HEK293 (cell line): ENCODE data around the gene NELFB.

ENCODE experiments used
- CTCF ChIA-PET: fragments of 350-600 bp; formaldehyde crosslinking; extraction: SDS; loops from one replicate; lab custom pipeline; 2021; ENCODE audit warnings: antibody characterized with exemption; lab: Yijun Ruan, JAX
- POLR2A ChIA-PET: fragments of 300-600 bp; formaldehyde crosslinking; extraction: SDS; loops from one replicate; lab custom pipeline; 2020; ENCODE audit warnings: antibody characterized with exemption, inconsistent platforms; lab: Yijun Ruan, JAX
- H3K27ac ChIP-seq: fragments of 200-500 bp; sonication (Bioruptor generic); 2 replicates; pipeline ENCODE4 v1.5.1; 2014; ENCODE audit warnings: low read depth, low read length, control low read depth, inconsistent platforms; ENCODE audit errors: extremely low read depth
- H3K36me3 ChIP-seq, 2 experiments: fragments of 200-500 bp in 1 of 2; sonication (Bioruptor generic) in 1 of 2; 1 replicate in 1 of 2; 2 replicates in 1 of 2; pipeline ENCODE4 v1.5.1; 2014 to 2017; ENCODE audit warnings: inconsistent platforms in 2 of 2, low read length in 2 of 2; ENCODE audit not compliant: control insufficient read depth in 2 of 2, insufficient read depth in 1 of 2
- H3K4me1 ChIP-seq: fragments of 200-500 bp; sonication (Bioruptor generic); 2 replicates; pipeline ENCODE4 v1.5.1; 2014; ENCODE audit warnings: mild to moderate bottlenecking, low read length, inconsistent platforms; ENCODE audit not compliant: control insufficient read depth, insufficient read depth
- H3K4me3 ChIP-seq: 2 replicates; pipeline ENCODE4 v1.5.1; 2011; ENCODE audit warnings: low read depth, mild to moderate bottlenecking, control low read depth, low read length, moderate library complexity
- H3K9me3 ChIP-seq: fragments of 200-500 bp; sonication (Bioruptor generic); 2 replicates; pipeline ENCODE4 v1.5.1; 2014; ENCODE audit warnings: low read depth, low read length, inconsistent platforms; ENCODE audit not compliant: control insufficient read depth, insufficient read depth
- EGR2 ChIP-seq: fragments of 450-650 bp; formaldehyde crosslinking; IDR thresholded peaks from 2 replicates; pipeline ENCODE4 v1.5.1; 2016; ENCODE audit warnings: low read depth, missing biosample characterization, missing genetic modification characterization
- GLI4 ChIP-seq: fragments of 450-650 bp; formaldehyde crosslinking; IDR thresholded peaks from 2 replicates; pipeline ENCODE4 v1.5.1; 2016; ENCODE audit warnings: missing biosample characterization, missing genetic modification characterization
- GLIS2 ChIP-seq: fragments of 450-650 bp; formaldehyde crosslinking; IDR thresholded peaks from 2 replicates; pipeline ENCODE4 v1.5.1; 2016; ENCODE audit warnings: missing biosample characterization, missing genetic modification characterization
- OSR2 ChIP-seq: fragments of 450-650 bp; formaldehyde crosslinking; IDR thresholded peaks from 2 replicates; pipeline ENCODE4 v1.5.1; 2016; ENCODE audit warnings: missing biosample characterization, missing genetic modification characterization
- SCRT1 ChIP-seq: fragments of 450-650 bp; formaldehyde crosslinking; IDR thresholded peaks from 2 replicates; pipeline ENCODE4 v1.5.1; 2016; ENCODE audit warnings: missing biosample characterization, missing genetic modification characterization, borderline replicate concordance
- SCRT2 ChIP-seq: fragments of 450-650 bp; formaldehyde crosslinking; IDR thresholded peaks from 2 replicates; pipeline ENCODE4 v1.5.1; 2016; ENCODE audit warnings: missing biosample characterization, missing genetic modification characterization
- ZBTB17 ChIP-seq: fragments of 450-650 bp; formaldehyde crosslinking; IDR thresholded peaks from 2 replicates; pipeline ENCODE4 v1.5.1; 2016; ENCODE audit warnings: missing biosample characterization, missing genetic modification characterization
- ZEB2 ChIP-seq: fragments of 450-650 bp; formaldehyde crosslinking; IDR thresholded peaks from 2 replicates; pipeline ENCODE4 v1.5.1; 2016; ENCODE audit warnings: missing biosample characterization, missing genetic modification characterization
- ZNF155 ChIP-seq: fragments of 450-650 bp; formaldehyde crosslinking; IDR thresholded peaks from 2 replicates; pipeline ENCODE4 v1.5.1; 2016; ENCODE audit warnings: missing biosample characterization, missing genetic modification characterization
- ZNF211 ChIP-seq: fragments of 450-650 bp; formaldehyde crosslinking; IDR thresholded peaks from 2 replicates; pipeline ENCODE4 v1.5.1; 2016; ENCODE audit warnings: low read depth, missing biosample characterization, missing genetic modification characterization
- ZNF223 ChIP-seq: fragments of 450-650 bp; formaldehyde crosslinking; IDR thresholded peaks from 2 replicates; pipeline ENCODE4 v1.5.1; 2016; ENCODE audit warnings: missing biosample characterization, missing genetic modification characterization
- ZNF423 ChIP-seq: fragments of 450-650 bp; formaldehyde crosslinking; IDR thresholded peaks from 2 replicates; pipeline ENCODE4 v1.5.1; 2016; ENCODE audit warnings: missing biosample characterization, missing genetic modification characterization
- ZNF629 ChIP-seq: fragments of 450-650 bp; formaldehyde crosslinking; IDR thresholded peaks from 2 replicates; pipeline ENCODE4 v1.5.1; 2017; ENCODE audit warnings: missing biosample characterization, missing genetic modification characterization
- ZNF747 ChIP-seq: fragments of 450-650 bp; formaldehyde crosslinking; IDR thresholded peaks from 2 replicates; pipeline ENCODE4 v1.5.1; 2016; ENCODE audit warnings: missing biosample characterization, missing genetic modification characterization
- ZNF791 ChIP-seq: fragments of 450-650 bp; formaldehyde crosslinking; IDR thresholded peaks from 2 replicates; pipeline ENCODE4 v1.5.1; 2016; ENCODE audit warnings: missing biosample characterization, missing genetic modification characterization
- ZNF792 ChIP-seq: fragments of 450-650 bp; formaldehyde crosslinking; IDR thresholded peaks from 2 replicates; pipeline ENCODE4 v1.5.1; 2016; ENCODE audit warnings: missing biosample characterization, missing genetic modification characterization
- ZNF830 ChIP-seq: fragments of 450-650 bp; IDR thresholded peaks from 2 replicates; pipeline ENCODE4 v1.5.0; 2018; ENCODE audit warnings: missing biosample characterization, missing genetic modification characterization, low read depth, mild to moderate bottlenecking, moderate library complexity
- TF ChIP-seq, protein P1 (sequence below): fragments of 450-650 bp; formaldehyde crosslinking; IDR thresholded peaks from 2 replicates; pipeline ENCODE4 v1.5.1; 2016; ENCODE audit warnings: missing biosample characterization, missing genetic modification characterization
- TF ChIP-seq, protein P2 (sequence below): fragments of 450-650 bp; formaldehyde crosslinking; IDR thresholded peaks from 2 replicates; pipeline ENCODE4 v1.5.1; 2016; ENCODE audit warnings: missing biosample characterization, missing genetic modification characterization
- TF ChIP-seq, protein P3 (sequence below): fragments of 450-650 bp; formaldehyde crosslinking; IDR thresholded peaks from 2 replicates; pipeline ENCODE4 v1.5.1; 2016; ENCODE audit warnings: missing biosample characterization, missing genetic modification characterization, borderline replicate concordance
- TF ChIP-seq, protein P4 (sequence below): fragments of 450-650 bp; formaldehyde crosslinking; IDR thresholded peaks from 2 replicates; pipeline ENCODE4 v1.5.1; 2017; ENCODE audit warnings: missing biosample characterization, missing genetic modification characterization
- TF ChIP-seq, protein P5 (sequence below): fragments of 450-650 bp; formaldehyde crosslinking; IDR thresholded peaks from 2 replicates; pipeline ENCODE4 v1.5.1; 2016; ENCODE audit warnings: missing biosample characterization, missing genetic modification characterization
- TF ChIP-seq, protein P6 (sequence below): fragments of 450-650 bp; IDR thresholded peaks from 2 replicates; pipeline ENCODE4 v1.5.1; 2018; ENCODE audit warnings: missing biosample characterization, missing genetic modification characterization
- TF ChIP-seq, protein P7 (sequence below): fragments of 450-650 bp; formaldehyde crosslinking; IDR thresholded peaks from 2 replicates; pipeline ENCODE4; 2016; ENCODE audit warnings: missing biosample characterization, missing genetic modification characterization

Gene NELFB

DNA sequence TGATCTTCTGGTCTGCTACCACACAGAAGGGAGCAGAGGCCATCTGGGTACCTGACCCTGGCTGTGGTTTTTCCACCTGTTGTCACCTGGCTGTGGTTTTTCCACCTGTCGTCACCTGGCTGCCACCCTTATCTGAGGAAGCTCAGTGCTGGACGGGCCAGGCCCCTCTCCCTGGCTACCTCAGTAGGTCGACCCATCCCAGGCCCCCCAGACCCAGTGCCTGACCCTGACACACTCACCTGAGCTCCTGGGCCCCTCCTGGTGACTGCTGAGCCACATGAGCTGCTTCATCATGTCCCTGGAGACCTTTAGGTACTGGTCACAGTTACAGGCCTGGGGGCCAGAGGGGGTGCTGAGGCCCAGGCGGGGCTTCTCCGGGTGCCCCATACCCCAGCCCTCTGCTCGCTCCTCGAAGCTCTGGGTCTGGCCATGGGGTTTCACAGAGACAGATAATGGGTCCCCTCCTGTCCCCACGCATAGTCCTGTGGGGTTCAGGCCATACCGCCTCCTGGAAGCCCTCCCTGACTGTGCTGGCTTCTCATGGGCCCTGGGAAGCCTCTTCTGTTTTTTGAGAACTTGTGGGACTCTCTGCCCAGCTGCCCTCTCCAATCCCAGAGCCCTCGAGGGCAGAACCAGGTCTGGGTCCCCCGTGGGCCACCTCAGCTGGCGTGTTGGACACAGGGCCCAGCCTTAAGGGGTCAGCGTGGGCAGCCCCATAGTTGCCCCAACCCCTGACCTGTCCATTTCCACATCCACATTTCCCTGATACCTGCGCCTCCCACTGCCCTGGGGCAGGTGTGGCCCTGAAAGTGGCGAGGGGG lies 54.5 kb downstream of the NELFB start:
- ChIA-PET CTCF (interaction anchor here (0.5 to 0.9 kb wide), 2 partner anchors 23 to 773 kb away, joined by 4 read pairs; no protein-coding TSS in a partner anchor), POLR2A (interaction anchor here (1.0 to 5.4 kb wide), 5 partner anchors 8 to 114 kb away, joined by 3 to 40 read pairs (median 4); partner anchors contain the start of genes EXD3, NOXA1, NRARP and TUBB4B)
- no peaks in the 10 kb centered on the region; the same call in 1 of the 2 replicates for H3K4me1 ChIP-seq
- TF ChIP-seq, protein P1, sequence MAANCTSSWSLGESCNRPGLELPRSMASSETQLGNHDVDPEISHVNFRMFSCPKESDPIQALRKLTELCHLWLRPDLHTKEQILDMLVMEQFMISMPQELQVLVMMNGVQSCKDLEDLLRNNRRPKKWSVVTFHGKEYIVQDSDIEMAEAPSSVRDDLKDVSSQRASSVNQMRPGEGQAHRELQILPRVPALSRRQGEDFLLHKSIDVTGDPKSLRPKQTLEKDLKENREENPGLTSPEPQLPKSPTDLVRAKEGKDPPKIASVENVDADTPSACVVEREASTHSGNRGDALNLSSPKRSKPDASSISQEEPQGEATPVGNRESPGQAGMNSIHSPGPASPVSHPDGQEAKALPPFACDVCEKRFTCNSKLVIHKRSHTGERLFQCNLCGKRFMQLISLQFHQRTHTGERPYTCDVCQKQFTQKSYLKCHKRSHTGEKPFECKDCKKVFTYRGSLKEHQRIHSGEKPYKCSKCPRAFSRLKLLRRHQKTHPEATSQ (tag by site-specific recombination), result no peak
- TF ChIP-seq, protein P2, sequence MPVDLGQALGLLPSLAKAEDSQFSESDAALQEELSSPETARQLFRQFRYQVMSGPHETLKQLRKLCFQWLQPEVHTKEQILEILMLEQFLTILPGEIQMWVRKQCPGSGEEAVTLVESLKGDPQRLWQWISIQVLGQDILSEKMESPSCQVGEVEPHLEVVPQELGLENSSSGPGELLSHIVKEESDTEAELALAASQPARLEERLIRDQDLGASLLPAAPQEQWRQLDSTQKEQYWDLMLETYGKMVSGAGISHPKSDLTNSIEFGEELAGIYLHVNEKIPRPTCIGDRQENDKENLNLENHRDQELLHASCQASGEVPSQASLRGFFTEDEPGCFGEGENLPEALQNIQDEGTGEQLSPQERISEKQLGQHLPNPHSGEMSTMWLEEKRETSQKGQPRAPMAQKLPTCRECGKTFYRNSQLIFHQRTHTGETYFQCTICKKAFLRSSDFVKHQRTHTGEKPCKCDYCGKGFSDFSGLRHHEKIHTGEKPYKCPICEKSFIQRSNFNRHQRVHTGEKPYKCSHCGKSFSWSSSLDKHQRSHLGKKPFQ (tag by site-specific recombination), result no peak
- TF ChIP-seq, protein P3, sequence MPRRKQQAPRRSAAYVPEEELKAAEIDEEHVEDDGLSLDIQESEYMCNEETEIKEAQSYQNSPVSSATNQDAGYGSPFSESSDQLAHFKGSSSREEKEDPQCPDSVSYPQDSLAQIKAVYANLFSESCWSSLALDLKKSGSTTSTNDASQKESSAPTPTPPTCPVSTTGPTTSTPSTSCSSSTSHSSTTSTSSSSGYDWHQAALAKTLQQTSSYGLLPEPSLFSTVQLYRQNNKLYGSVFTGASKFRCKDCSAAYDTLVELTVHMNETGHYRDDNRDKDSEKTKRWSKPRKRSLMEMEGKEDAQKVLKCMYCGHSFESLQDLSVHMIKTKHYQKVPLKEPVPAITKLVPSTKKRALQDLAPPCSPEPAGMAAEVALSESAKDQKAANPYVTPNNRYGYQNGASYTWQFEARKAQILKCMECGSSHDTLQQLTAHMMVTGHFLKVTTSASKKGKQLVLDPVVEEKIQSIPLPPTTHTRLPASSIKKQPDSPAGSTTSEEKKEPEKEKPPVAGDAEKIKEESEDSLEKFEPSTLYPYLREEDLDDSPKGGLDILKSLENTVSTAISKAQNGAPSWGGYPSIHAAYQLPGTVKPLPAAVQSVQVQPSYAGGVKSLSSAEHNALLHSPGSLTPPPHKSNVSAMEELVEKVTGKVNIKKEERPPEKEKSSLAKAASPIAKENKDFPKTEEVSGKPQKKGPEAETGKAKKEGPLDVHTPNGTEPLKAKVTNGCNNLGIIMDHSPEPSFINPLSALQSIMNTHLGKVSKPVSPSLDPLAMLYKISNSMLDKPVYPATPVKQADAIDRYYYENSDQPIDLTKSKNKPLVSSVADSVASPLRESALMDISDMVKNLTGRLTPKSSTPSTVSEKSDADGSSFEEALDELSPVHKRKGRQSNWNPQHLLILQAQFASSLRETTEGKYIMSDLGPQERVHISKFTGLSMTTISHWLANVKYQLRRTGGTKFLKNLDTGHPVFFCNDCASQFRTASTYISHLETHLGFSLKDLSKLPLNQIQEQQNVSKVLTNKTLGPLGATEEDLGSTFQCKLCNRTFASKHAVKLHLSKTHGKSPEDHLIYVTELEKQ (tag by site-specific recombination), result no peak
- TF ChIP-seq OSR2 (tag by site-specific recombination) (no peak), ZNF792 (tag by site-specific recombination) (no peak), ZNF629 (tag by site-specific recombination) (no peak), SCRT1 (tag by site-specific recombination) (peak; percentile 91), SCRT2 (peak; percentile 96), ZNF791 (no peak), EGR2 (tag by site-specific recombination) (no peak), ZNF211 (tag by site-specific recombination) (no peak), ZNF423 (no peak), ZNF747 (tag by site-specific recombination) (no peak), ZNF830 (tag by site-specific recombination) (no peak), GLI4 (tag by site-specific recombination) (no peak), GLIS2 (tag by site-specific recombination) (no peak), ZEB2 (tag by site-specific recombination) (peak; percentile 72), ZBTB17 (tag by site-specific recombination) (no peak), ZNF223 (tag by site-specific recombination) (no peak), ZNF155 (tag by site-specific recombination) (no peak)
- TF ChIP-seq, protein P4, sequence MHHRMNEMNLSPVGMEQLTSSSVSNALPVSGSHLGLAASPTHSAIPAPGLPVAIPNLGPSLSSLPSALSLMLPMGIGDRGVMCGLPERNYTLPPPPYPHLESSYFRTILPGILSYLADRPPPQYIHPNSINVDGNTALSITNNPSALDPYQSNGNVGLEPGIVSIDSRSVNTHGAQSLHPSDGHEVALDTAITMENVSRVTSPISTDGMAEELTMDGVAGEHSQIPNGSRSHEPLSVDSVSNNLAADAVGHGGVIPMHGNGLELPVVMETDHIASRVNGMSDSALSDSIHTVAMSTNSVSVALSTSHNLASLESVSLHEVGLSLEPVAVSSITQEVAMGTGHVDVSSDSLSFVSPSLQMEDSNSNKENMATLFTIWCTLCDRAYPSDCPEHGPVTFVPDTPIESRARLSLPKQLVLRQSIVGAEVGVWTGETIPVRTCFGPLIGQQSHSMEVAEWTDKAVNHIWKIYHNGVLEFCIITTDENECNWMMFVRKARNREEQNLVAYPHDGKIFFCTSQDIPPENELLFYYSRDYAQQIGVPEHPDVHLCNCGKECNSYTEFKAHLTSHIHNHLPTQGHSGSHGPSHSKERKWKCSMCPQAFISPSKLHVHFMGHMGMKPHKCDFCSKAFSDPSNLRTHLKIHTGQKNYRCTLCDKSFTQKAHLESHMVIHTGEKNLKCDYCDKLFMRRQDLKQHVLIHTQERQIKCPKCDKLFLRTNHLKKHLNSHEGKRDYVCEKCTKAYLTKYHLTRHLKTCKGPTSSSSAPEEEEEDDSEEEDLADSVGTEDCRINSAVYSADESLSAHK (tag by site-specific recombination), result no peak
- TF ChIP-seq, protein P5, sequence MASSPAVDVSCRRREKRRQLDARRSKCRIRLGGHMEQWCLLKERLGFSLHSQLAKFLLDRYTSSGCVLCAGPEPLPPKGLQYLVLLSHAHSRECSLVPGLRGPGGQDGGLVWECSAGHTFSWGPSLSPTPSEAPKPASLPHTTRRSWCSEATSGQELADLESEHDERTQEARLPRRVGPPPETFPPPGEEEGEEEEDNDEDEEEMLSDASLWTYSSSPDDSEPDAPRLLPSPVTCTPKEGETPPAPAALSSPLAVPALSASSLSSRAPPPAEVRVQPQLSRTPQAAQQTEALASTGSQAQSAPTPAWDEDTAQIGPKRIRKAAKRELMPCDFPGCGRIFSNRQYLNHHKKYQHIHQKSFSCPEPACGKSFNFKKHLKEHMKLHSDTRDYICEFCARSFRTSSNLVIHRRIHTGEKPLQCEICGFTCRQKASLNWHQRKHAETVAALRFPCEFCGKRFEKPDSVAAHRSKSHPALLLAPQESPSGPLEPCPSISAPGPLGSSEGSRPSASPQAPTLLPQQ, result no peak
- TF ChIP-seq, protein P6, sequence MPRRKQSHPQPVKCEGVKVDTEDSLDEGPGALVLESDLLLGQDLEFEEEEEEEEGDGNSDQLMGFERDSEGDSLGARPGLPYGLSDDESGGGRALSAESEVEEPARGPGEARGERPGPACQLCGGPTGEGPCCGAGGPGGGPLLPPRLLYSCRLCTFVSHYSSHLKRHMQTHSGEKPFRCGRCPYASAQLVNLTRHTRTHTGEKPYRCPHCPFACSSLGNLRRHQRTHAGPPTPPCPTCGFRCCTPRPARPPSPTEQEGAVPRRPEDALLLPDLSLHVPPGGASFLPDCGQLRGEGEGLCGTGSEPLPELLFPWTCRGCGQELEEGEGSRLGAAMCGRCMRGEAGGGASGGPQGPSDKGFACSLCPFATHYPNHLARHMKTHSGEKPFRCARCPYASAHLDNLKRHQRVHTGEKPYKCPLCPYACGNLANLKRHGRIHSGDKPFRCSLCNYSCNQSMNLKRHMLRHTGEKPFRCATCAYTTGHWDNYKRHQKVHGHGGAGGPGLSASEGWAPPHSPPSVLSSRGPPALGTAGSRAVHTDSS (tag by site-specific recombination), result no peak
- TF ChIP-seq, protein P7, sequence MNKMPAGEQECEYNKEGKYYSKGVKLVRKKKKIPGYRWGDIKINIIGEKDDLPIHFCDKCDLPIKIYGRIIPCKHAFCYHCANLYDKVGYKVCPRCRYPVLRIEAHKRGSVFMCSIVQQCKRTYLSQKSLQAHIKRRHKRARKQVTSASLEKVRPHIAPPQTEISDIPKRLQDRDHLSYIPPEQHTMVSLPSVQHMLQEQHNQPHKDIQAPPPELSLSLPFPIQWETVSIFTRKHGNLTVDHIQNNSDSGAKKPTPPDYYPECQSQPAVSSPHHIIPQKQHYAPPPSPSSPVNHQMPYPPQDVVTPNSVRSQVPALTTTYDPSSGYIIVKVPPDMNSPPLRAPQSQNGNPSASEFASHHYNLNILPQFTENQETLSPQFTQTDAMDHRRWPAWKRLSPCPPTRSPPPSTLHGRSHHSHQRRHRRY (tag by site-specific recombination), result no peak

More for the DNA sequence above, 54.5 kb downstream of the NELFB start:
- Histone ChIP-seq H3K9me3 (no peaks in the 10 kb centered on the region), H3K4me3 (no peak overlapping the region), H3K27ac (no peak overlapping the region), H3K36me3 (no peaks in the 10 kb centered on the region)
